ENCODE data around the gene ARL16.

Gene ARL16

GRCh38 chr17:81638683-81639082 lies 44.9 kb downstream of the ARL16 start:
- DNase-seq, result no peak

GRCh38 chr17:81636505-81637288 lies 46.9 kb downstream of the ARL16 start, which contains the start of the genes NPLOC4 and TSPAN10:
NPLOC4 (minus strand) TSS chr17:81637112; CDS start chr17:81636930, 182 bp downstream.
TSPAN10 (plus strand) TSS chr17:81637196; CDS start chr17:81642413, 5,217 bp downstream.
- DNase-seq, result peak; percentile 84

- DNase-seq, result no peak
These were observed 47.6 kb downstream of the ARL16 start for GRCh38 chr17:81635973-81636504.

- no peak for DNase-seq
These were observed 48.2 kb downstream of the ARL16 start for GRCh38 chr17:81635431-81635830.

GRCh38 chr17:81631482-81631881 lies 52.1 kb downstream of the ARL16 start:
- no peak for DNase-seq

Measured in activated CD8-positive, alpha-beta memory T cell treated with anti-CD3 and anti-CD28 coated beads, Interleukin-2, amount 50 U/mL, for 4 hours (primary cell).